ENCODE results near the gene SNRNP200.

SNRNP200 gene

DNA sequence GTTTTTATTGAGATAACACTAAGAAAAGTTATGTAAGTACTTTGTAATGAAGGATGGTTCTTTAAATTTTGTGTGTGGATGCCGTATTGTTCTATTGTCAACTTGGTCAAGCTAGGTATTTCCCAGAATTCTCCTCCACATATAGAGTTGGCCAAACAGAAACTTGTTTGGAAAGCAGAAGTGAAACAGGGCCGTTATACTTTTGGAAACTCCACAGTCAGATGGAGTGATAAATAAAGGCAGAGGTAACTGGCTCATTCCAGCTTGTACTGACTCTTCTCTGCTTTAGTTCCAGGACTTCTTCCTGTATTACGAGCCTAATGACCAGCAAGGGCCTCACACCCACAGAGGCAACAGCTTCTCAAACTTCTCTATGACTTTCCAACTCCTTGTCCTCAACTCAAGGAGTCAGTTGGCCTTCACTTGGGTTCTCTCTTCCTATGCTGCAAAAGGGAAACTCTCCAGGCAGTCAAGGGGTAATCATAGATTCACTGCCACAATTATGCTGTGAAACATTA is 80.3 kb downstream of the SNRNP200 start:
- Histone ChIP-seq H3K36me3 (replicated peaks; ENCODE audit: low read depth, low read length) (no peaks in the 10 kb centered on the region), H3K27ac (ENCODE audit: low read length) (peak overlapping the region; percentile 70), H4K20me1 (ENCODE audit: insufficient read depth, low read length) (no peaks in the 10 kb centered on the region), H2AFZ (ENCODE audit: low read depth, low read length) (peak overlapping the region; percentile 25), H3K79me2 (ENCODE audit: low read length) (no peaks in the 10 kb centered on the region), H3K4me3 (ENCODE audit: low read length) (peak overlapping the region; percentile 38), H3K27me3 (ENCODE audit: low read depth, low read length) (no peaks in the 10 kb centered on the region), H3K4me2 (ENCODE audit: low read length) (peak overlapping the region; percentile 65), H3K9ac (ENCODE audit: low read length) (peak overlapping the region; percentile 32; the same call in 1 of the 2 replicates), H3K4me1 (ENCODE audit: low read length) (peaks cover 15% of the 10 kb centered on the region), H3K9me3 (ENCODE audit: insufficient read depth, low read length) (no peaks in the 10 kb centered on the region; the same call in 1 of the 2 replicates)
- TF ChIP-seq, protein P1, sequence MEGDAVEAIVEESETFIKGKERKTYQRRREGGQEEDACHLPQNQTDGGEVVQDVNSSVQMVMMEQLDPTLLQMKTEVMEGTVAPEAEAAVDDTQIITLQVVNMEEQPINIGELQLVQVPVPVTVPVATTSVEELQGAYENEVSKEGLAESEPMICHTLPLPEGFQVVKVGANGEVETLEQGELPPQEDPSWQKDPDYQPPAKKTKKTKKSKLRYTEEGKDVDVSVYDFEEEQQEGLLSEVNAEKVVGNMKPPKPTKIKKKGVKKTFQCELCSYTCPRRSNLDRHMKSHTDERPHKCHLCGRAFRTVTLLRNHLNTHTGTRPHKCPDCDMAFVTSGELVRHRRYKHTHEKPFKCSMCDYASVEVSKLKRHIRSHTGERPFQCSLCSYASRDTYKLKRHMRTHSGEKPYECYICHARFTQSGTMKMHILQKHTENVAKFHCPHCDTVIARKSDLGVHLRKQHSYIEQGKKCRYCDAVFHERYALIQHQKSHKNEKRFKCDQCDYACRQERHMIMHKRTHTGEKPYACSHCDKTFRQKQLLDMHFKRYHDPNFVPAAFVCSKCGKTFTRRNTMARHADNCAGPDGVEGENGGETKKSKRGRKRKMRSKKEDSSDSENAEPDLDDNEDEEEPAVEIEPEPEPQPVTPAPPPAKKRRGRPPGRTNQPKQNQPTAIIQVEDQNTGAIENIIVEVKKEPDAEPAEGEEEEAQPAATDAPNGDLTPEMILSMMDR (IDR thresholded peaks at IDR 0.05; ENCODE audit: low read depth, low read length): no peak
- TF ChIP-seq EZH2phosphoT487 (IDR thresholded peaks at IDR 0.05; ENCODE audit: low read depth): no peak

All from OCI-LY3 (cell line).